IMR-90 (cell line): ENCODE measurements around the gene OSBP2. TPM values are rescaled to one million over a fixed set of nuclear protein-coding genes. Genes with fewer than 3 reads are reported as not detected.

Experiments used
- ATAC-seq: fragments of 200-7000 bp; cut with Tn5 transposase; 2 replicates; pipeline ENCODE4 v1.9.1; 2020; ENCODE audit warnings: low read depth, mild to moderate bottlenecking, moderate library complexity
- BruUV-seq: library from RNA; stranded (reverse); fragments of 400-500 nt; replicated peaks from 2 replicates; lab custom pipeline; 2021; lab: Mats Ljungman, UMichigan
- CTCF ChIA-PET: fragments of 300-600 bp; formaldehyde crosslinking; extraction: SDS; loops from one replicate; lab custom pipeline; 2021; ENCODE audit warnings: antibody characterized with exemption; lab: Yijun Ruan, JAX
- POLR2A ChIA-PET: fragments of 300-600 bp; sonication (Branson Sonifier 250); formaldehyde crosslinking; loops from one replicate; lab custom pipeline; 2022; ENCODE audit warnings: antibody characterized with exemption; ENCODE audit not compliant: unreplicated experiment; lab: Charles Lee
- DNase-seq: peaks from one replicate; pipeline ENCODE4 v3.0.0; 2013
- H2AFZ ChIP-seq: replicated peaks from 2 replicates; pipeline ENCODE3; 2013; ENCODE audit warnings: low read length, mild to moderate bottlenecking; ENCODE audit not compliant: poor library complexity
- H2AK5ac ChIP-seq: 2 replicates; pipeline ENCODE4 v1.6.1; 2013; ENCODE audit warnings: low read depth, low read length, inconsistent platforms
- H2AK9ac ChIP-seq: replicated peaks from 2 replicates; pipeline ENCODE3; 2013; ENCODE audit warnings: mild to moderate bottlenecking, low read depth, low read length, moderate library complexity; ENCODE audit not compliant: poor library complexity
- H2BK120ac ChIP-seq: 2 replicates; pipeline ENCODE4 v1.6.1; 2013; ENCODE audit warnings: low read depth, low read length, inconsistent platforms
- H2BK15ac ChIP-seq: 3 replicates; pipeline ENCODE4 v1.6.1; 2013; ENCODE audit warnings: low read depth, low read length, inconsistent platforms
- H2BK20ac ChIP-seq: 2 replicates; pipeline ENCODE4 v1.6.1; 2013; ENCODE audit warnings: low read depth, mild to moderate bottlenecking, inconsistent platforms, low read length, moderate library complexity
- H2BK5ac ChIP-seq: 2 replicates; pipeline ENCODE4 v1.6.1; 2013; ENCODE audit warnings: mild to moderate bottlenecking, low read depth, low read length, inconsistent platforms; ENCODE audit not compliant: poor library complexity, severe bottlenecking
- H3K14ac ChIP-seq: replicated peaks from 2 replicates; pipeline ENCODE4 v1.6.1; 2013; ENCODE audit warnings: low read depth, low read length, inconsistent platforms
- H3K18ac ChIP-seq: 2 replicates; pipeline ENCODE4 v1.6.1; 2013; ENCODE audit warnings: low read depth, low read length, control low read depth
- H3K23ac ChIP-seq: 2 replicates; pipeline ENCODE4 v1.6.1; 2013; ENCODE audit warnings: low read depth, low read length, inconsistent platforms
- H3K27ac ChIP-seq: 2 replicates; pipeline ENCODE4 v1.5.1; 2013; ENCODE audit warnings: mild to moderate bottlenecking, control low read depth, low read length; ENCODE audit not compliant: insufficient read depth
- H3K27me3 ChIP-seq: 2 replicates; pipeline ENCODE4 v1.6.1; 2013; ENCODE audit warnings: low read length; ENCODE audit not compliant: control insufficient read depth, insufficient read depth
- H3K36me3 ChIP-seq: 2 replicates; pipeline ENCODE4 v1.6.1; 2013; ENCODE audit warnings: low read length, mixed read lengths; ENCODE audit not compliant: control insufficient read depth, insufficient read depth
- H3K4ac ChIP-seq: 2 replicates; pipeline ENCODE4 v1.6.1; 2013; ENCODE audit warnings: low read depth, low read length, inconsistent platforms
- H3K4me1 ChIP-seq: 2 replicates; pipeline ENCODE4 v1.6.1; 2013; ENCODE audit warnings: low read length, mixed read lengths; ENCODE audit not compliant: control insufficient read depth, insufficient read depth
- H3K4me2 ChIP-seq: 2 replicates; pipeline ENCODE4 v1.6.1; 2013; ENCODE audit warnings: low read depth, mild to moderate bottlenecking, control low read depth, low read length, moderate library complexity
- H3K4me3 ChIP-seq: 2 replicates; pipeline ENCODE4 v1.5.1; 2013; ENCODE audit warnings: low read depth, mild to moderate bottlenecking, control low read depth, low read length, moderate library complexity; ENCODE audit not compliant: insufficient read depth
- H3K56ac ChIP-seq: 2 replicates; pipeline ENCODE4 v1.6.1; 2013; ENCODE audit warnings: low read length, inconsistent platforms; ENCODE audit not compliant: insufficient read depth; ENCODE audit errors: extremely low read depth
- H3K79me1 ChIP-seq, 2 experiments: 2 replicates each; pipeline ENCODE4 v1.6.1; 2013; ENCODE audit warnings: low read length in 2 of 2, inconsistent platforms in 1 of 2, low read depth in 1 of 2
- H3K9ac ChIP-seq: 2 replicates; pipeline ENCODE4 v1.6.1; 2013; ENCODE audit warnings: low read depth, low read length, control low read depth
- H3K9me1 ChIP-seq: 2 replicates; pipeline ENCODE4 v1.6.1; 2013; ENCODE audit warnings: low read length, inconsistent platforms; ENCODE audit not compliant: insufficient read depth
- H3K9me3 ChIP-seq: 2 replicates; pipeline ENCODE4 v1.6.1; 2013; ENCODE audit warnings: low read length; ENCODE audit not compliant: control insufficient read depth, insufficient read depth
- H4K20me1 ChIP-seq: 2 replicates; pipeline ENCODE4 v1.6.1; 2013; ENCODE audit warnings: low read length, inconsistent platforms; ENCODE audit not compliant: insufficient read depth
- H4K5ac ChIP-seq: 2 replicates; pipeline ENCODE4 v1.6.1; 2013; ENCODE audit warnings: mild to moderate bottlenecking, low read depth, low read length, control low read depth
- H4K8ac ChIP-seq, 2 experiments: 2 replicates each; pipeline ENCODE4 v1.6.1; 2013; ENCODE audit warnings: low read depth in 2 of 2, low read length in 2 of 2, control low read depth in 1 of 2, inconsistent platforms in 1 of 2
- H4K91ac ChIP-seq: 2 replicates; pipeline ENCODE4 v1.6.1; 2013; ENCODE audit warnings: low read depth, low read length, inconsistent platforms; ENCODE audit not compliant: insufficient read depth
- CHD1 ChIP-seq: IDR thresholded peaks from 2 replicates; pipeline ENCODE4 v1.6.1; 2012; ENCODE audit warnings: low read depth, low read length, improper control_type of control experiment
- FOS ChIP-seq: fragments of 150-350 bp; IDR thresholded peaks from 2 replicates; pipeline ENCODE4 v1.6.1; 2016; ENCODE audit warnings: low read depth, low read length
- WGBS, 2 experiments: methylation state at CpG; one replicate each; pipeline versions ENCODE4 v1.1.5 to v1.1.7; 2013; ENCODE audit warnings: missing lambda C conversion rate in 2 of 2; ENCODE audit not compliant: insufficient read length in 1 of 2; ENCODE audit errors: extremely low coverage in 2 of 2; 5-methylcytosine and 5-hydroxymethylcytosine counted together
- dilution Hi-C: fragments of 300-500 bp; cut with HindIII; formaldehyde crosslinking; loops from one replicate; pipeline ENCODE4 v1.14.3; 2018; ENCODE audit warnings: low sequenced_read_pairs; ENCODE audit not compliant: unreplicated experiment
- in situ Hi-C: fragments of 300-500 bp; cut with MboI; formaldehyde crosslinking; loops from 3 replicates; pipeline ENCODE4 v1.14.3; 2019; ENCODE audit warnings: low sequenced_read_pairs, inconsistent platforms, mixed read lengths
- intact Hi-C: fragments of 100-400 bp; cut with micrococcal nuclease; formaldehyde crosslinking; loops from 2 replicates; pipeline ENCODE4 v1.10.0; 2022
- polyA plus RNA-seq, 3 experiments: library from polyadenylated mRNA; depleted of rRNA; stranded (reverse); fragments of >200 nt; gene quantifications; 2 replicates each; pipeline ENCODE4 v1.2.3, GENCODE V29; 2012; ENCODE audit warnings: low replicate concordance in 1 of 3
- total RNA-seq: library from RNA; depleted of rRNA; stranded (reverse); fragments of >200 nt; gene quantifications from 2 replicates; pipeline ENCODE4 v1.2.3, GENCODE V29; 2012

Gene OSBP2
- total and polyA plus RNA-seq, 2 of the 4 experiments (the other 2 are of a cell fraction), result 1.8 to 2.2 TPM

GRCh38 chr22:30861688-30862552 is 167.2 kb downstream of the OSBP2 start:
- Histone ChIP-seq H3K4me3 (no peak overlapping the region), H4K20me1 (no peaks in the 10 kb centered on the region; the same call in 1 of the 2 replicates), H2BK120ac (no peak overlapping the region), H2AFZ (no peak overlapping the region), H3K9ac (no peak overlapping the region), H3K27ac (no peak overlapping the region), H3K4me1 (no peaks in the 10 kb centered on the region), H3K14ac (no peak overlapping the region), H2BK15ac (no peak overlapping the region), H2BK20ac (no peak overlapping the region), H2BK5ac (no peak overlapping the region), H2AK9ac (no peak overlapping the region), H3K27me3 (peaks cover 2% of the 10 kb centered on the region; the same call in 1 of the 2 replicates), H3K23ac (no peak overlapping the region), H3K79me1 (no peaks in the 10 kb centered on the region), H3K4ac (no peak overlapping the region), H4K8ac (no peak overlapping the region), H2AK5ac (no peak overlapping the region), H3K56ac (no peak overlapping the region), H3K9me3 (no peaks in the 10 kb centered on the region), H3K4me2 (no peak overlapping the region), H3K18ac (no peak overlapping the region), H3K36me3 (no peaks in the 10 kb centered on the region), H3K9me1 (no peaks in the 10 kb centered on the region; the same call in 1 of the 2 replicates), H4K5ac (no peak overlapping the region), H4K91ac (no peak overlapping the region)
- BruUV-seq, result no TSS peak
- in situ Hi-C loops, result no loop called here
- ATAC-seq (no peak), DNase-seq (no peak)
- ChIA-PET CTCF (interaction anchor here (0.7 kb wide), 1 partner anchor 26 kb away, joined by 3 read pairs; no protein-coding TSS in a partner anchor), POLR2A (no interaction called here)
- no peak for TF ChIP-seq FOS
- no peak for TF ChIP-seq CHD1
- intact Hi-C loops, result no loop called here
- WGBS, 2 experiments, result 81% methylated on average over 11 of the region's 16 CpGs; no CpG with 5 or more reads in 1 of the 2 experiments
- dilution Hi-C loops, result no loop called here
